CD4-positive, alpha-beta T cell (primary cell): ENCODE results near the gene NKAIN2. TPM values are rescaled to one million over a fixed set of nuclear protein-coding genes. Genes with fewer than 3 reads are reported as not detected.

Source experiments
- ATAC-seq: fragments of 200-7000 bp; cut with Tn5 transposase; one replicate; pipeline ENCODE4 v1.10.0; 2022; ENCODE audit warnings: mild to moderate bottlenecking; ENCODE audit not compliant: poor library complexity
- CTCF ChIA-PET: fragments of 350-600 bp; sonication (Branson Sonifier 250); formaldehyde crosslinking; loops from one replicate; lab custom pipeline; 2021; ENCODE audit warnings: antibody characterized with exemption, inconsistent platforms; lab: Charles Lee
- POLR2A ChIA-PET: fragments of 350-600 bp; sonication (Branson Sonifier 250); formaldehyde crosslinking; loops from one replicate; lab custom pipeline; 2021; ENCODE audit warnings: antibody characterized with exemption, inconsistent platforms; lab: Charles Lee
- DNase-seq, 14 experiments: peaks; one replicate each; pipeline ENCODE4 v3.0.0-alpha.2; 2013 to 2020; ENCODE audit warnings: mixed read lengths in 2 of 14
- H3K27ac ChIP-seq, 2 donors: one replicate each; pipeline versions ENCODE4 v1.5.1 to v1.7.0; 2013; ENCODE audit warnings: low read length in 2 of 2, low read depth in 1 of 2, mild to moderate bottlenecking in 1 of 2
- H3K27me3 ChIP-seq, 2 experiments: 1 replicate in 1 of 2; 2 replicates in 1 of 2; pipeline versions ENCODE4 v1.6.1 to v1.7.0; 2013; ENCODE audit warnings: low read length in 2 of 2, control low read depth in 1 of 2, mild to moderate bottlenecking in 1 of 2, moderate library complexity in 1 of 2; ENCODE audit not compliant: insufficient read depth in 2 of 2, control insufficient read depth in 1 of 2
- H3K36me3 ChIP-seq: one replicate; pipeline ENCODE4 v1.6.1; 2013; ENCODE audit warnings: low read length, control low read depth; ENCODE audit not compliant: insufficient read depth
- H3K4me1 ChIP-seq: one replicate; pipeline ENCODE4 v1.6.1; 2013; ENCODE audit warnings: low read length, control low read depth; ENCODE audit not compliant: insufficient read depth
- H3K4me3 ChIP-seq: one replicate; pipeline ENCODE4 v1.5.1; 2013; ENCODE audit warnings: mild to moderate bottlenecking, low read length, moderate library complexity
- H3K9me3 ChIP-seq, 2 experiments: 1 replicate in 1 of 2; 2 replicates in 1 of 2; pipeline versions ENCODE4 v1.6.1 to v1.7.0; 2013; ENCODE audit warnings: low read length in 2 of 2, mild to moderate bottlenecking in 2 of 2, control low read depth in 1 of 2, moderate library complexity in 1 of 2; ENCODE audit not compliant: control insufficient read depth in 1 of 2, insufficient read depth in 1 of 2
- H3K27ac Mint-ChIP-seq: one replicate; pipeline ENCODE4 v1.8.0; 2020; ENCODE audit warnings: mixed read lengths
- H3K27me3 Mint-ChIP-seq: one replicate; pipeline ENCODE4 v1.8.0; 2021; ENCODE audit warnings: mixed read lengths
- H3K36me3 Mint-ChIP-seq: one replicate; pipeline ENCODE4 v1.8.0; 2021; ENCODE audit warnings: low read depth, mixed read lengths
- H3K4me1 Mint-ChIP-seq: one replicate; pipeline ENCODE4 v1.8.0; 2021; ENCODE audit warnings: low read depth, mixed read lengths
- H3K4me3 Mint-ChIP-seq: one replicate; pipeline ENCODE4 v1.8.0; 2020; ENCODE audit warnings: mild to moderate bottlenecking, mixed read lengths
- H3K9me3 Mint-ChIP-seq: one replicate; pipeline ENCODE4 v1.8.0; 2020; ENCODE audit warnings: mixed read lengths
- CTCF ChIP-seq: fragments of 200-600 bp; IDR thresholded peaks from one replicate; pipeline ENCODE4 v1.8.0; 2022; ENCODE audit warnings: antibody characterized with exemption, mild to moderate bottlenecking
- intact Hi-C, 2 experiments: fragments of 100-400 bp; cut with DNase I in 1 of 2; cut with micrococcal nuclease in 1 of 2; formaldehyde crosslinking; loops; one replicate each; pipeline versions ENCODE4 v1.15.1 to v1.9.0; 2023 to 2025; cut with DNase I, micrococcal nuclease
- total RNA-seq, 174 experiments: library from RNA in 2 of 174; stranded (reverse) in 2 of 174; gene quantifications; one replicate each; pipeline ENCODE4 v1.2.3 and lab custom pipeline; 2021 to 2026

Gene NKAIN2
- total RNA-seq, 2 experiments from 2014 or later, result not detected

GRCh38 chr6:124368131-124368530 is 564.5 kb downstream of the NKAIN2 start:
- no peak for ATAC-seq
- H3K9me3 Mint-ChIP-seq, result no peaks in the 10 kb centered on the region
- no peak overlapping the region for H3K4me3 Mint-ChIP-seq
- Histone ChIP-seq H3K4me3 (no peak overlapping the region), H3K27ac (no peak overlapping the region), H3K9me3 (no peaks in the 10 kb centered on the region), H3K36me3 (no peaks in the 10 kb centered on the region), H3K27me3 (no peaks in the 10 kb centered on the region), H3K4me1 (no peaks in the 10 kb centered on the region)
- no peak for DNase-seq
- H3K4me1 Mint-ChIP-seq, result no peaks in the 10 kb centered on the region
- no peaks in the 10 kb centered on the region for H3K36me3 Mint-ChIP-seq
- ChIA-PET CTCF (no interaction called here), POLR2A (no interaction called here)
- TF ChIP-seq CTCF, result no peak
- H3K27me3 Mint-ChIP-seq, result no peaks in the 10 kb centered on the region
- intact Hi-C loops, result no loop called here
- H3K27ac Mint-ChIP-seq, result no peak overlapping the region

DNA sequence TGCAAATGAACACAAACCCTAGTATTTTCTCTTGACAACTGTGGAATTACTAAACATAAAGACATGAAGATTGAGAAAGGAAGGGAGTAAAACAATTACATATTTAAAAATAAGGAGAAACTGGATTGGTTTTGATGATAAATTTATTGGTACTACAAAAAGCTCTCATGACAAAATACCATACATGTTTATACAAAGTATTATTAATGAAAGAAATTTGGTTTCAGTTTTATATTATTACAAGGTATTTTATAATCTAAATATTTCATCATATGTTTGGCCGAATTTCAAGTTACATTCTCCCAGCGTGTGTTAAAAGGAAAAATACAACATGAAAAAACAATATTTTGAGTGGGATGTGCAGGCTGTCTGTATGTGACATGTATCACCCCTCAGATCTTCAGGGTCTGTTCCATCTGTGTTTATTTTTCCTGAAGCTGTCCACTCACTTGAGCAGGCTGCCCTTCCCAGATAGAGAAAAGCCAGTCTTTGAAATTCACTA is 568.4 kb downstream of the NKAIN2 start:
- H3K9me3 ChIP-seq, result no peaks in the 10 kb centered on the region
- H3K27me3 ChIP-seq, result no peaks in the 10 kb centered on the region
- intact Hi-C loops, result no loop called here
- H3K36me3 Mint-ChIP-seq, result no peaks in the 10 kb centered on the region
- H3K27ac ChIP-seq, result no peak overlapping the region
- no peak overlapping the region for H3K4me3 Mint-ChIP-seq
- H3K4me1 Mint-ChIP-seq, result no peaks in the 10 kb centered on the region
- H3K4me1 ChIP-seq, result no peaks in the 10 kb centered on the region
- no peak for TF ChIP-seq CTCF
- H3K36me3 ChIP-seq, result no peaks in the 10 kb centered on the region
- CTCF ChIA-PET, result no interaction called here
- H3K27me3 Mint-ChIP-seq, result no peaks in the 10 kb centered on the region
- H3K9me3 Mint-ChIP-seq, result no peaks in the 10 kb centered on the region
- H3K4me3 ChIP-seq, result no peak overlapping the region
- DNase-seq (no peak), ATAC-seq (no peak)
- no peak overlapping the region for H3K27ac Mint-ChIP-seq
- POLR2A ChIA-PET, result no interaction called here

DNA sequence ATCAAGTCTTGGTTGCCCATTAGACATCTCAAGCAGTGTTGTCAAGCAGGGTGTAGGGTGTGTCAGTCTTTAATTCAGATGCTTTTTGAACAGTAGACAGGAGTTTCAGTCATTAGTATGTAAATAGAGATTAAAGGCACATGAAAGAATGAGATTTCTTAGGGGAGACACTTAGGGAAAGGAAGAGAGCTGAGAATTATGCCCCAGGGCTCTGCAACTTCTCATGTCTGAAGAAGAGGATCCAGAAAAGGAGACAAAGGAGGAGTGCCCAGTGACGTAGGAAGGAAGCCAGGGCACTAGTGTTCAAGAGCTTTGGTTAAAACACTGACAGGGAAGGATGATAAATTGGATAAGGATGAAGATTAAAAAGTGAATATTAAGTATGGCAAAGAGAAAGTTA is 569.7 kb downstream of the NKAIN2 start:
- H3K36me3 ChIP-seq, result no peaks in the 10 kb centered on the region
- no peak overlapping the region for H3K27ac ChIP-seq
- Mint-ChIP-seq H3K27ac (no peak overlapping the region), H3K27me3 (no peaks in the 10 kb centered on the region), H3K4me3 (no peak overlapping the region), H3K36me3 (no peaks in the 10 kb centered on the region), H3K9me3 (no peaks in the 10 kb centered on the region), H3K4me1 (no peaks in the 10 kb centered on the region)
- H3K27me3 ChIP-seq, result no peaks in the 10 kb centered on the region
- intact Hi-C loops, result no loop called here
- H3K4me3 ChIP-seq, result no peak overlapping the region
- no peak for TF ChIP-seq CTCF
- POLR2A ChIA-PET, result no interaction called here
- no peaks in the 10 kb centered on the region for H3K4me1 ChIP-seq
- ATAC-seq, result no peak
- no peak for DNase-seq
- H3K9me3 ChIP-seq, result no peaks in the 10 kb centered on the region
- CTCF ChIA-PET, result no interaction called here
